Measurements from ENCODE around the gene EPHB6.

Gene EPHB6

DNA sequence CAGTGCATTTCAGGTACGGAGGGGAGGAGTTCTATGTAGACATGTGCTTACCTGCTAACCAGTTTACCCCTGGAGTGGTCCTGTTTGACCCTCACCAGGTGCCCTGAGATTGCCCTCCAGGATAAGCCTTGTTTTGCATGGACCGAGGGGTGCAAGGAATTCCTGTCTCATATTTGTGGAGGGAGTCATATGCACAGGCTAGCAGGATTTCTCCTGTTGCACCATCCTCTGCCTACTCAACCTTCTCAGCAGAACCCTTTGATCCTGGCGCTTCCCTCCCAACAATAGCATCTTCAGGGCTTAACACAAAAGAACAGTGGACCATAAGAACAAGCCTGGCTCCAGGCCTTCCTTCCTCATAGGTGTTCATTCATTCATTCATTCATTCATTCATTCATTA is 23.4 kb downstream of the EPHB6 start:
- FAIRE-seq, result no peak

DNA sequence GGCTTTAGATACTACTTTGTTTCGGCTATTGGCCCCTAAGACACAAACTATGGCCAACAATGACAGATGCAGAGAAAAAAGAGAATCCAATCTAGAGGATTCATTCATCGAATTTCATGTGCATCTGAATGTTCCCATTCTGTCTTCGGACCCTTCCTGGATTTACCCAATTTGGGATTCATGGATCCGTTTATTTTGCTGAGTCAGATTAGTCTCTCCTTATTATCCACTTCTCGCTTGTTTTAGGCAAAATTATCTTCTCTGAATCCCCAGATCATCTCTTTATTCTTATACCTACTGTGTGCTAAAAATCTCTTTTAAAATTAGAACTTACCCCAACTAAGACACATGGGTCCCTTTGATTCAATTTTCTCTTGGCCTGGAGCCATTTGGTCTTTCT is 24.2 kb downstream of the EPHB6 start:
- FAIRE-seq, result no peak

DNA sequence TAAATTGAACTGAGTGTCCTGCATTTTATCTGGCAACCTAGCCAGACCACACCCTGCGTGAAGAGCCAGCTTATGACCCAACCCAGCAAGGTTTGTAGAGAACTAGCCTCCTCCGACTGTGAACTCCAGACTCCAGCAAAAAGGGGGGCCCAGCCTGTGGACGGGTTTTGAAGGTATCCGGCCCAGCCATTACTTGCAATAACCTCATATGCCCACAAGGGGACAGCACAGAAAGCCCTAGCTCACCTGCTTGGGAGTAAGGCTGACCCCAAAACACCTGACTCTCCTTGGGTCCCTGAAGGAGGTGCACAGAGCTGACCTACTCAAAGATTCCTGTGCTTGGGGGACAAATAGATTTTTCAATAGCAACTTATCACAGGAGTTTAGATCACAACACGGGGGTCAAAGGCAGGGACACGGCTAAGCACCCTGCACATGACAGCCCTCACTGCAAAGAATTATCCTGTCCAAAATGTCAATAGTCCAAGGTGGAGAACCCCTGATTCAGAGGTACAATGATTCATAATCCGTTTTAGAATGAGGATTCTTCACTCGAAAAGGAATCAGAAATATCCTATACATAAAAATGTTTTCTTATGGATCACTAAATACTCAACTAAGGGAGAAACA is 26.1 kb downstream of the EPHB6 start:
- no peak for FAIRE-seq

DNA sequence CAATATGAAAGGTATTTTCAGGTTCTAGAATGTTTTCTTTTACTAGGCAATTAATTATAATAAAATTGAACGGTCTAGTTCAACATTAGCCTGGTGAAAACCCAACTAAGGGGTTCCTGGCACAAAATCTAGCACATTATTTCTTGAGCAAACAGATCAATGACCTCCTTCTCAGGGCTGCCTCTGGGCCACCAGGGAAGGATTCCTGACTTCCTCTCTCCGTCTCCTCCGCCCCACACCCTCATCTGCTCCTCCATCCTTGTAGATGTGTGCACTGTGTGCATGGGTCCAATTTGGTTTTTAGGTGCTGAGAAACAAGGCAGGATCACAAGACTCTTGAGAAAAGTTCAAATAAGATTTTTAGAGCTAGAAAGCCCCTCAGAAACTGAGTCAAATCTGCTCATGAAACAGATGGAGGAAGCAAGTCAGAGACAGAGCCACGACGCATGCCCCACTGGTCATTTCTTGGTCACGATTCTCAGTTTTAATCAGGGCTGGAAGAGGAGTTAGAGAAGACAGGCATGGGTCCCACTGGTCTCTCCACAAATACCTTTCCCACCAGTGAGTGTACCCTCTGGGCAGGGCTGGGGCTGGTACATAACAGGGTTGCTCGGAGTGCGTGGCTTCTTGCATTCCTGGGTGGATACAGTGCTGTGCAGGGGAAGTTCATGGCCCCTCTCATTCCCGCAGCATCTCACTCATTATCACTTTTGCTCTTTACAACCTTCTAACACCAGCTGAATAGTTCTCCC is 26.9 kb downstream of the EPHB6 start:
- FAIRE-seq, result no peak

DNA sequence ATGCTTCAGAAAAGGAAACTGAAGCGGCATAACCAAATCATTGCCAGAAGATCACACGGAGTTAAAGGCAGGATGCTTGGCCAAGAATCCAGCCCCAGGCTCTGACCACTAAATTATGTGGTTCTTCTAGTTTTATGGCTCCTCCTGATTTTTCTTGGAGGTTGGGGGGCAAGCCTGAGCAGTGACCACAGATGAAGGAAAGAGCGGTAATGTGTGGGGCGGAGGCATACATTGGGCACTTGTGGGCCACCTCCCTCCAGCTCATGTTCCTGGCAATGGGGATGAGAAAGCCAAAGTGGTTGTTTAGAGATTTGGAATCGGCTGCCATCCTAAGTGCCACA is 27.4 kb downstream of the EPHB6 start:
- no peak for FAIRE-seq

DNA sequence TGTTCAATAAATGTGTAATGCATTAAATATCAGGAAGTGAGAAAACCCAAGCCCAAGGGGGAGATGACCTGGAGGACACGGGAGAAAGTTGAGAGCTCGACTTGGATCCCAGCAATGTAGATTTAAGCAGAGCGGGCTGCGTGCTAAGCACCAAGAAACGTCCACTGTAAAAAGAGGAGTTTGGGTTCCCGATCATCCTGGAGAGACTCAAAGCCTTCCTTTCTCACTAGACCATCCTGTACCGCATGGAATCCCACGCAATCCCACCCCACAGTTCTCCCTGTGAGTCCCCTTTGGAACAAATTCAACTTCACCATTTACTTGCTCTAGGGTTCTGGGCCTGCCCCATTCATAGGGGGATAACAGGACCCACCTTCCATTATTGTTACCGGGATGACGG is 28.3 kb downstream of the EPHB6 start:
- no peak for FAIRE-seq

DNA sequence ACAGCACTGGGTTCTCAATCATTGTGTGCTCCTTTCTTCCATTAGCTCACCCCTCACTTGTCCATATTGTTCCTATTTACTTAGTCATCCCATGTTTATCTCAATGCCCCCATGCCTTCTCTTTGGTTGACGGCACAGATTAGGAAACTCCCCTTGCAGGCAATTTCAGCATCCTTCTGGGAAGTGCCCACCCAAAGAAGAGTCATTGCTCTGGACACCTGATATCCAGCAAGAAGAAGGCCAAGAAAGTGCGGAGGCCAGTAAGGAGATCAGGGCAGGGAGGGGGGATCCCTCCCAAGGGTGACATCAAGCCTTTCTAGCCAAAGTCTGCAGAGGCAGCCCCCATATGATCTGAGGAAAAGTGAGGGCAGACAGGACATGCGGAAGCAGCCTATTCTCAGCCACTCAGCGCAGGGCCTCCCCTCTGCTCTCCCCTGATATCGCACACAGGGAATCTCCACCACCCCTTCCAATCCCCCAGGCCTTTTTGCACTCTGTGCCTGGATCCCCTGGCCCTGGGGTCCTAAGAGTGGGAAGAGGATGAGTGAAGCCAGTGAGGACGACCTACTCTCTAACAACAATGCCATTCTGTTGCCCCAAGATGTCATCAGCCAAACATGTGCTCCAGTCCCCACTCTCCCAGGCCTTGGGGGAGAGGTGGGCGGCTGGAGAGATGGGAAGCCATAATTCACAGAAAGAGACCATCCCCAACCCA is 28.9 kb downstream of the EPHB6 start:
- FAIRE-seq, result no peak

DNA sequence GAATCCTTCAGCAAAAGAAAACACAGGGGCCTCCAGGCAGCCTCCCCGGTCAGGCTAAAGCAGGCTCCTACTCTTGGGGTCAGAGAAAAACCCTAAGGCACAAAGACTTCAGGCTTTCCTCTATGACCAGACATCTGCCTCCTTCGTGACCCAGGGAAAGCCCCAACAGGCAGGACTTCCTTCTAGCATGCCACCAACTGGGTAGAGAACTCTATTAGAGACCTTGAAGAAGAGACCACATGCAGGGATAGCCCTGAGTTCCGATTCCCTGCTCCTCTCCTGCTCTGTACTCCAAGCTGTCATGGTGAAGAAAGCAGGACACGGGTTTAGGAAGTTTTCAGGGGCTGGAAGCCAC is 29.4 kb downstream of the EPHB6 start:
- FAIRE-seq, result no peak

DNA sequence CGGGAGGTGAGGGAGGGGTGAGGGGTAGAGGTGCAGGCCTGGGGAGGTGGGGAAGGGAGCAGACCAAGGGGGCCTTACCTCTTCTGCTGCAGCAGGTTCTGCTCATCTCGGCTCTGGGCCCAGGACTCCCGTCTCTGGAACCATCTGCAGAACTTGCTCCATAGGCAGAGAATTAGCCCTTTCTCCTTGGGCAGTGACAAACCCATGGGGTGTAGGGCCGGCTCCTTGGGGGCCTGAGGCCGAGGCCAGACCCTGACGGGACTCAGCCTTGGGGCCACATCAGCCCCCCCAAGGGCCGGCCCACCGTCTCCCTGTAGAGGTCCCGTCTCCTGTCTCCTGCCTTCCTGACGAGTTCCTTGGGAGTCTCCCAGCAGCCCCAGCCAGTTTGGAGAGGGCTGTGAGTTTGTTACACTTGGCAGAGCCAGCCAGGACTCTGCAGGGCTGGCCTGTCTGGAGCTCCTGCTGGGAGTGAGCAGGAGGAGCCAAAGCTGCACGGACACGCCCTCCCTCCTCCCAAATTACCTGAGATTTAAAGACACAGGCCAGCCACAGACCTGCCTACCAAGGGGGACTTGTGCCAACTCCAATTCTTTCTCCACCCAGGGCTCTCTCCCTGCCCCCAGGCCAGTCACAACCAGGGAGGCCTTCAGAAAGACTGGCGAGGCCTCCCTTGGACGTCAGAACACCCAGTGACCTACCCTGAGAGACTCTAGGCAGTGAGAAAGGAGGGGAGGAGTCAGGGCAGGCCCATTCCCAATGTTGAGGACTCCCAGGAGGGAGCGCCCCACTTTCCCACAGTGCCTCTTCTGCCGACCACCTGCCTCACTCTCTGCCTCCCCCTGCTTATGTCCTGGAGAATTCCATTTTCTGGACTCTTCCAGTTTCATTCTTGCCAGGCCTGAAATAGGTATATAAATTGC is 30.7 kb downstream of the EPHB6 start, which contains the start of gene TRPV6:
Gene TRPV6, minus strand, starts transcription at position 435 of the 920 bp plus-strand sequence.
- no peak for FAIRE-seq

DNA sequence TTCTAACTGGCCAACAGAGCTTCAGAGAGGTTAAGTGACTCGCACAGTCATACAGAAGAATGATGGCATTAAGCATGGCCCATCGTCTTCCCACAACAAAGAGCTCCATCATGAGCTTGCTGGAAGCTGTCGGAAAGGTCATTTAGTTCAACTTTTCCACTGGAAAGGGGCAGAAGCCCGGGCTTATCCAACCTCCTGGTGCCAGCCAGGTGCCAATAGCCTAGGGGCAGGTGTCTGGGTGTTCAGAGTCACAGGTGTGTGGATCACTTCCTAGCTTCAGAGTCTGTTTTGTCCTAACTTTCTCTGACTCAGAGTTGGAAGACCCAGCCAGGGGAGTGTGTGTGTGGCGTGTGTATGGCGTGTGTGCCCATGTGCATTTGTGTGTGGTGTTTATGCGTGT is 32.0 kb downstream of the EPHB6 start:
- no peak for FAIRE-seq

DNA sequence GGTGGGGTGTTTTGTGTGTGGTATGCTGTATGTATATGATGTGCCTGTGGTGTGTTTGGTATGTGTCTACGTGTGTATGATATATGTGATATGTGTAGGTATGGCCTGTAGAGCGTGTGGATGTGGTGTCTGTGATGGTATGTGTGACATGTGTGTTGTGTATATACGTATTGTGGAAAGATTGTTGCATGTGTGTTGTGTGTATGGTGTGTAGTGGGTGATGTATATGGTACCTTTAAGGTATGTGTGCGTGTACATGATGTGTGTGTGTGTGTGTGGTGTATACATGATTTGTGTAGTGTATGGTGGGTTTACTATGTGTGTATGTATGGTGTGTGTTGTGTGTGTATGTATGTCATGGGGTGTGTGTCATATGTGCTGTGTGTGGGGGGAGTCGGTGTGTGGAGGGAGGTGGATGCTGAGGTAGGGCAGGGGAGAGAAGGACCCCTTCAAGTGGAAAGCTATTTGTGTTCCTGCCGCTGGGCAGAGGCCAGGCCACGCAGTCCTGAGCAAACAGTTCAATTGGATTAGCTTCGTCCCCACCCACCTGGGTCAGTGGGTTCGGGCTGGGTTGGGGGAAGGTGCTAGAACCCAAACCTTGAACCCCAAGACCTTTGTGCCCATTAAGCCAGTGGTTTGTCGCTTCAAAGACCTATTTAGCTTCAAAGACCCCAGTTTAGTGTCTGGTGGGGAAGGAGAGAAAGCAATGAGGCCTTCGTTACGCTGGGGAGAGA is 32.6 kb downstream of the EPHB6 start:
- FAIRE-seq, result no peak

DNA sequence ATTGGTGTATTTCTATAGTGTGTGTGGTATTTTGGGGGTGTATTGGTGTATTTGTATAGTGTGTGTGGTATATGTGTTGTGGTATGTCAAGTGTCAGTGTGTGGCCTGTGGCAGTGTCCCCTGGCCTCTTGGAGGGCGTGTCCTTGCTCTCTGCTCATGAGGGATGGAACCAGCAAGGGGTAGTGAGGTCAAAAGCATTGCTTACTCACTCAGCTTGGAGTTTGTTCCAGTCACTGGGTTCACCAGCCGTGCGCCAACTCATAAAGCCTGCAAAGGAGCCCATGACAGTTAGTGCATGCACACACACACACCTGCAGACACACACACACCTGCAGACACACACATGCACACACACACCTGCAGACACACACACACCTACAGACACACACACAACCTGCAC is 34.9 kb downstream of the EPHB6 start:
- FAIRE-seq, result no peak

DNA sequence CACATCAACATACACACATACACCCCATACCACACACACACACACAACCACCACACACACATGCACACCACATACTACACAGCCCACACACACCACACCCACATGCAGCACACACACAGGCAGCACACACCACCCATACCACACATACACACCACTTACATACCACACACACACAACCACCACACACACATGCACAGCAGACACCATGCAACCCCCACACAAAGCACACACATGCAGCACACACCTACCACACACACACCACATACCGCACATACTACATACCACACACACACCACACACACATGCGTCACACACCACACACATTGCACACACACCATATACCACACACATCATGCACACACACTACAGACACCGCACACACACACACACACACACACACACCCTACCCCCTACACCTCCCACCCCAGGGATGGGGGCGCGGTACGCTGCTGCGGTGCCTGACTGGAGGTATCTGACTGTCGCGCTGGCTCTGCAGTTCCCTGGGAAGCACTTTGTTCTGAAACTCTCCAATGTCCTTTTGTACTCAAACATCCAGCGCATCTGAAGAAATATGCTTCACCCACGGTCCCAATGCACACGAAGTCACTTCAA is 36.1 kb downstream of the EPHB6 start:
- no peak for FAIRE-seq

DNA sequence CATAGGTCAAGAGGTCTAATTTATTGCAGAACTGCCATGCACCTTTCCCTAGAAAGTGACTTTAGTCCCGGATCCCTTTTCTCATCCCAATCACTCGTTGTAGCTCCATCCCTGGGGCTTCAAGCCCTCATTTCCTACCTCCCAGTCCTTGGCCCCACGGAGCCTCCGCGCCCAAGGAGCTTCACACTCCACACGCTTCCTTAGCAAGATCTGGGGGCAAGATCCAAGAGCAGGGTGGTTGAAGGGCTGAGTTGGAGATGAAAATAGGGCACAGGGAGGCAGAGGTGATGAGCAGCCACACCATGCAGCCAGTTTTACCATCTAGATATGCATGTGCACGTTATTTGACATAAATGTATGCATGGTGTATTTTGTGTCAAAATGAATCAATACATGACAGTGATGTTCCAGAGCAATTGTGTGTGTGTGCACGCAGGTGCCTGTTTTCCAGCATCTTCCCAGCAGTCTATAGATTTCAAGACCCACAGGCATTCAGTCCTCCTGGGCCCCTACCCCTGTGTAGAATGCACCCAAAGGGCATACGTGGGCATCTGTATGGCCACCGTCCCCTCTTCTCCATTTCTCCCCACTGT is 36.7 kb downstream of the EPHB6 start:
- FAIRE-seq, result no peak

DNA sequence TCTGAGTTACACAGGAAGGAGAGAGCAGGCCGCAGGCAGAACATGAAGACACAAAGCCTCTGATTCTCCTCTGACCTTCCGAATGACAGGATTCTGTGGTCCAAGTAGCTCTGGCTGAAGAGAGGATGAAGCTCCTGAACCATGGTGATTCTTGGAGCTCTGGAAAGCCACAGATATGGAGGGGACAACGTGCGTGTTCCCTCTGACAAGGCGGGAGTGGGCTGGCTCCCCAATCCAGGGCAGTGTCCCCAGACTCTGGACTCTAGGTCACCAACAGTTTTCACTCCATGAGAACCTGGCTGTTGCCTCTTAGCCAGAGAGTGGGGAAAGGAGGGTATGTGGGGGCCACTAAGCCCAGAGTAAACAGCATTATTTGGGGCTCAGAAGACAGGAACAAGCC is 38.1 kb downstream of the EPHB6 start:
- no peak for FAIRE-seq

DNA sequence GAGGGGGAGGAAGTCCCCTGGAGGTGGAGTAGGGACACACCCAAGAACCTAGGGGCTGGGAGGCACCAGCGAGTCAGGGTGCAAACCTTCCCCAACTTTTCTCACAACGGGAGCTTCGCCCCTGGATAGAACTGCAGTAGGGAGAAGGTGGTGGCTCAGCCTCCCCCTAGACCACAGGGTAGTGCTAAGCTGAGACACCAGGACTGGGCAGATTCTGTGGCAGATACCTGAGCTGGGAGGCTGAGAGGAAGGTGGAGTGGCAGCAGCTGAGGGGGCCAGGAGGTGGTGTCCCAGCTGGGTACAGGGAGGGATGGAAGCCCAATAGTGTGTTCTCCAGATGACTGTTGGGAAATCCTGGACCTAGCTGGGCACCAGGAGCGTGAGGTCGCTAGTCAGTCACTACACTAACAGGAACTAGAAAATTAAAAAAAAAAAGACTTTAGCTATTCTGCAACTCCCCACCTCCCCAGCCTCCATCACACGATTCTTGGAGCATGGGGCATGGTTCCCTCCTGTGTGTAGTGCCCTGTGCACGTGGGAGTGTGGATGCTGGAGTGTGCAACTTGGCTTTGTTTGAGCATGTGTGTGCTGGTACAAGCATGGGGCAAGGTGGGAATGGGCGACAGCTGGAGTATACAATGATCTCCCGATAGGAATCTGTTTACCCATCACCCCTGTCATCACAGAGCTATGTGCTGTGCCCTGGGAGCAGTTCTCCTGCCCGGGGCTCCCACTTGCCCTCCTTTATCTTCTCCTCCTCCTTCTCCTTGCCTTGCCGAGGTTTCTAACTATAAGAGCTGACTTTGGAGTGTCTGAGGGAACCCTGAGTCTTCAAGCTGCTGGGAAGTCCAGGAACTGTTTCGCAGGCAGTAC is 39.5 kb downstream of the EPHB6 start:
- FAIRE-seq, result no peak

DNA sequence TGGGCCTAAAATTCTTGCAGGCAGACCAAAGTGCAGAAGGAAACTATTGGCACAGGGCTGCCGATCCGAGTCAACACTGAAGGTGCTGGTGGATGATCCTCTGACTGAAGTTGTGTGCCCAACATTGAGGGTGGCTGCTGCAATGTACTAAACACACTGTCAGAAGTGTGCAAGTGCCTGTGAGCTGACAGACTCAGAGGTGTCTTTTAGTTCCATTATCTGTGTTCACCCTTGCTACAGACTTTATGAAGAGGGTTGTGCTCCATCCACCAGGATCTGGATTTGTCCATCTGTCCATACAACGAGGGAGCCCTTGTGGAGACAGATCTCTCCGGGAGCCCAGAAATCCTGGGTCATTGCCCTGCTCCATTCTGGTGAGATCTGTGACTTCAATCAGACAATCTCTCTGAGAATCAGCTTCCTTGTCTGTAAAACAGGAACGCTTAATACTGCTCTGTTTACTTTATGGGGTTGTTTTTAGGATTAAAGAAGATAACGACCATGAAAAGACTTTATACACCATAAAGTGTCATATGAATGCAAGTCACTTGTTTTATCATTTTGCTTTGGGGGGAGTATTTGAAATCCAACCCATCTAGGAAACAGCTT is 40.2 kb downstream of the EPHB6 start:
- FAIRE-seq, result no peak

DNA sequence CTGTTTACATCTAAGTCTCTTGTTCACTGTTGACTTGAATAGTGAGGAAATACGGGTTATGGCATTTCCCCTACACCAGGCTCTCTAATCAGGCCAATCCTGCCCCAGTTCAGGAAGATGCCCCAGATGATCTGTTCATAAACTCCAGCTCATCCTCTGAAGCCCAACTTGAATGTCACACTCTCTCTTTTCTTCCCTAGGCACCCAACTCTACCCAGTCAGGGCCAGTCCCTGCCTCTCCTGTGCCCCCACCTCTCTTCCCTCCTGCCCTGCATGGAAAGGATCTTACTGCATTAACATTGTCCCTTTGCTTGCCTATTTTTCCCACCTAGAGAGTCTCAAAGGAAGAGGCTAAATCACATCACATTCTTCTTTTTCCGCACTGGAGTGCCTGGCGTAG is 41.3 kb downstream of the EPHB6 start:
- no peak for FAIRE-seq

DNA sequence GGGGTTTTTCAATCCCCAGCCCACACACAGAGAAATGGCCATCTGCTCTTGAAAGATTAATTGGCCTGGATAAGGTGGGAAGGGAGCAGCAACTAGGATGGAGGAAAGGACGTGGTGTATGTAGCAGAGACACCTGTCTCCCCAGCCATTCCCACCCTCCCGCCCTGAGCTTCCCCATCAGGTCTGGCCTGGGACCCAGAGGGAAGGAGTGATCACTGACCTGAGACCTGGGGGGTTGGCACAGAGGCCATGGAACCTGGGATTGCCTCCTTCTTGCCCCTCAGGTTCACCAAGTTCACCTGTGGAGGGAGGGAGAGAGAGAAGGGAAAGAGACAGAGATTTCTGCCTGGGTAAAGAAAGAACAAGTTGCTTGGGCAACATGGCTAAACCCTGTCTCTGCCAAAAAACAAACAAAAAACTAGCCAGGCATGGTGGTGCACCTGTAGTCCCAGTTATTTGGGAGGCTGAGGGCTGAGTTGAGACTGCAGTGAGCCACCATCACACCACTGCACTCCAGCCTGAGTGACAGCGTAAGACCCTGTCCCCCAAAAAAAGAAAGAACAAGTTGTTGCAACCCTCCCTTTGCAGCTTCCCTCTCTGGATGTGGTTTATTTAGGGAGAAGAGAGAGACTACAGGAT is 42.0 kb downstream of the EPHB6 start:
- FAIRE-seq, result no peak

DNA sequence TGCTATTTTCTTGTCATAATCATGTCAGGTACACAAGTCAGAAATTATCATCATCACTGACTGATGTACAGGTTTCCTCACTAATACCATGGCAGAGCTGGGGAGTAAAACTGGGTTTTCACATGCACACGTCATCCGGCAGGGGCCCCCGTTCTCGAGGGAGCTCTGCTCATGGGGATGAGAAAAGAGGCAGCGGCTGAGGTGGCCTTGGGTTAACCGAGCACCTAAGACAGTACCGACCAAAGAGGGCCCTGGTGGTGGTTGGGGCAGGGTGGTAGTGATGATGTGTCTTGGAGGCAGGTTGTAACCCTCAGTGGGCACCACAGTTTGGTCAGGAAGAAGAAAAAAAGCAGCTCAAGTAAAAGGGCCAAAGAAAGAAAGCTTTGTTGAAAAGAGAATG is 42.8 kb downstream of the EPHB6 start:
- no peak for FAIRE-seq
